GM18858 (cell line): ENCODE data around the gene CEP95.
"Not testable (repeated sequence)": the region's sequence is repeated elsewhere in the genome, so short reads cannot be mapped to it uniquely, and the experiment has no call there.

Experiments used
- ATAC-seq: cut with Tn5 transposase; IDR thresholded peaks from one replicate; pipeline ENCODE4 v1.9.1; 2021; ENCODE audit not compliant: unreplicated experiment

CEP95 gene

GRCh38 chr17:64506576-64507412 lies at the start of gene CEP95:
TSS of gene CEP95 (plus strand) at chr17:64506977. CDS start at chr17:64507098, 121 bp downstream.
- ATAC-seq = peak; percentile 34

DNA sequence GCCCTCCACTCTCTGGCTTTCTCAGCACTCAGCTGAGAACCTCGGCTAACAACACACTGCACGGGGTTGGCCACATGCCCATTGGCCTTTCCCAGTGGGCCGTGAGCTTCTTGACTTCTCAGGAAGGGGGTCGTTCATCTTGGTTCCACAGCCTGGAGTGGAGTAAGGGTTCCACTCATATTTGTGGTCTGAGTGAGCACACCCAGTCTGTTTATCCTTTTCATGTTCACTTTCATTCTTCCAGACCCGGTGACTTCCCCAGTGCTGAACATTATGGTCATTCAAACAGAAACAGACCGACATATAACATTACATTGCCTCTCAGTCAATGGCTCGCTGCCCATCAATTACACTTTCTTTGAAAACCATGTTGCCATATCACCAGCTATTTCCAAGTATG lies 49.6 kb upstream of the CEP95 start:
- no peak for ATAC-seq

GRCh38 chr17:64458756-64459155 lies 48.0 kb upstream of the CEP95 start:
- no peak for ATAC-seq

GRCh38 chr17:64459284-64459747 lies 47.5 kb upstream of the CEP95 start:
- no peak for ATAC-seq

DNA sequence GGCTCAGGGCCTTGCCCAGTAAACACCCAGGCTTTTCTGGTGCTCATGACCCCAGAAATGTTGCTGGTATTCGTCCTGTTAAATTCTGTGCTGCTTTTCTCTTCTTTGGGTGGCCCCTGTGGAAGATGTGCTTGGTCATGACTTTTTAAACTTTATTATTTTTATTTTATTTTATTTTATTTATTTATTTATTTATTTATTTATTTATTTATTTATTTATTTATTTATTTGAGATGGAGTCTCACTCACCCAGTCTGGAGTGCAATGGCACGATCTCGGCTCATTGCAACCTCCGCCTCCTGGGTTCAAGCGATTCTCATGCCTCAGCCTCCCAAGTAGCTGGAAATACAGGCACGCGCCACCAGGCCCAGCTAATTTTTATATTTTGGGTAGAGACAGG lies 47.0 kb upstream of the CEP95 start:
- ATAC-seq = not testable (repeated sequence)

GRCh38 chr17:64460955-64461354 lies 45.8 kb upstream of the CEP95 start:
- ATAC-seq = no peak

DNA sequence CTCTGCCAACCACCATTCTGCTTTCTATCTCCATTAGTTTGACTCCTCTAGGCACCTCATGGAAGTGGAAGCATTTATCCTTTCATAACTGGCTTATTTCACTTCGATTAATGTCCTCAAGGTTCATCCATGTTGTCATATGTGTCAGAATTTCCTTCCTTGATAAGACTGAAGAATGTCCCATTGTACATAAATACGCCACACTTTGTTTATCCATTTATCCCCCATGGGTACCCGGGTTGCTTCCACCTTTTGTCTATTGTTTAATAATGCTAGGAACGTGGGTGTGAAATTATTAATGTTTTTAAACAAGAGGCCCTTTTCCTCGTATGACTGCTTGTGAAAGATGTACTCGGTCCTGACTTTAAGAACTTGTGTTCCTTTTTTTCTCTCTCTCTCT lies 45.0 kb upstream of the CEP95 start:
- no peak for ATAC-seq

- no peak for ATAC-seq
Measured at GRCh38 chr17:64466019-64466735, 40.6 kb upstream of the CEP95 start.

- ATAC-seq = not testable (repeated sequence)
Measured at GRCh38 chr17:64466834-64467233, 39.9 kb upstream of the CEP95 start.

DNA sequence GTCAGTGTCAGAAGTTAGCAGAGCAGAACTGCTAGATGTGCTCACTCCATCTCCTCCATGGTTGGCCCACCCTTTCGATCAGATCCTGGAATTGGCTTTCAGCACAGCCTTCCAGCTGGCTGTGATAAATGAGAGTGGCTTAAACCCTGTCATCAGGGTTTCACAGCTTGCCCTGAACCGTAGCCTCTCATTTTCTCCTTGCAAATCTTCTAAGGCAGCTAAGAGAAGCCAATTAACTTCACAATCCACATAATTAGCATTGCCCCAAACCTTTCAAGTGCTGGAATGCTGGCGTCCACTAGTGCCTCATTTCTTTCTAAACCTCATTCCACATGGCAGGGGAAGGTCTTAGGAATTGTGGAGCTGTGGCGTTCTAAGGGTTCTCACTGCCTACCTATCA lies 36.2 kb upstream of the CEP95 start:
- no peak for ATAC-seq

- no peak for ATAC-seq
Measured at GRCh38 chr17:64471440-64471839, 35.3 kb upstream of the CEP95 start.

- no peak for ATAC-seq
Measured at GRCh38 chr17:64472564-64472963, 34.2 kb upstream of the CEP95 start.

- ATAC-seq = no peak
Measured at GRCh38 chr17:64477849-64478248, 28.9 kb upstream of the CEP95 start.

DNA sequence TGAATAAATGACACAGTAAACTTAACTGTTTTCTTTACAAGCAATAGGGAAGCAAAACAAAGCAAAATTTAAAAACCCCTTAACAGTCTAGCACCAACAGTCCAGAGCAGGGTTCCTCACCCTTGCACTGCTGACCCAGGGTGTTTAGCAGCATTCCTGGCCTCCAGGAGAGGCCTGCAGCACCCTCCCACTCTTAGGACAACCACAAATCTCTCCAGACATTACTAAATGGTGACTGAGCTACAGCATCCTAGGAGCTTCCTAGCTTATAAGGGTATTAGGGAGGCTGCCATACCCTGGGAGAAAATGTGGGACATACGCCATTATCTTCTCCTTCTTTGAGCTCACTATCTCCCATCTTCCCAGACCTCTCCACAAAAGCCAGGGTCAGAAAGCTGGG lies 25.8 kb upstream of the CEP95 start:
- ATAC-seq = no peak

DNA sequence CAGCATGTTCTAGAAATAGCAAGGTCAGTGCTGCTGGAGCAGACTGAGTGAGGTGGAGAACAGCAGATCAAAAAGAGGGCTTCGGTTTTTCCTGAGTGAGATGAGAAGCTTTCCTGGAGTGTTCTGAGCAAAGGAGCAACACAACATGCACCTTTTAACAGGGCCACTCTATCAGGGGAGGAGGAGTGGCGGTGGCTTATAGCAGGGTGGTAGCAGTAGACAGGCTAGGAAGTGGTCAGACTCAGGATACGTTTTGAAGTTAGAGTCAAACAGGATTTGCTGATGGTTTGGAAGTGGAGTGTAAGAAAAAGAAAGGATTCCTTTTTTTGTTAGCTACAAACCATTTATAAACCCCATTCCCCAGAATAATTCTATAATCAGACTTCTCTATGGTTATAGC lies 22.4 kb upstream of the CEP95 start:
- ATAC-seq = no peak

- ATAC-seq = no peak
Measured at GRCh38 chr17:64488301-64488700, 18.5 kb upstream of the CEP95 start.

DNA sequence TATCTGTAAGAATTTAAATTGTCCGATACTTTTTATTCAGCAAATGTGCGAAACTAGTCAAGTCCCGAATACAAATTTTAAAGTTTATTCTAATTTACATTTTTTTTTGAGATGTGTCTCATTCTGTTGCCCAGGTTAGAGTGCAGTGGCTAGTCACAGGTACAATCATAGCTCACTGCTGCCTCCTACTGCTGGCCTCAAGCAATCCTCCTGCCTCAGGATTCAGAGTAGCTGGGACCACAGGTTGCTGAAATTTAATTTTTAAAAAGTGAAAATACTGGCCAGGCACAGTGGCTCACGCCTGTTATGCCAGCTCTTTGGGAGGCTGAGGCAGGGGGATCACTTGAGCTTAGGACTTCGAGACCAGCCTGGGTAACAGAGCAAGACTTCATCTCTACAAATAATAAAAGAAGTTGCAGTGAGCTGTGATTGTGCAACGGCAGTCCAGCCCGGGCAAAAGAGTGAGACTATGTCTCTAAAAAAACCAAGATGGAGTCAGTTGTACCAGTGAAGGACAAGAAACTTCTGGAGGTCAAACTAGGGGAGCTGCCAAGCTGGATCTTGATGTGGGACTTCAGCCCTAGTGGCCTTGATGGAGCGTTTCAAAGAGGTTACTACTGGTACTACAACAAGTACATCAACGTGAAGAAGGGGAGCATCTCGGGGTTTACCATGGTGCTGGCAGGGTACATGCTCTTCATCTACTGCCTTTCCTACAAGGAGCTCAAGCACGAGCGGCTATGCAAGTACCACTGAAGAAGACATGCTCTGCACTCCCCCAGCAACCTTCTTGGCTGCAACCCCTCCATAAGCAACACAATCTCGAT lies 15.5 kb upstream of the CEP95 start:
- ATAC-seq = no peak

DNA sequence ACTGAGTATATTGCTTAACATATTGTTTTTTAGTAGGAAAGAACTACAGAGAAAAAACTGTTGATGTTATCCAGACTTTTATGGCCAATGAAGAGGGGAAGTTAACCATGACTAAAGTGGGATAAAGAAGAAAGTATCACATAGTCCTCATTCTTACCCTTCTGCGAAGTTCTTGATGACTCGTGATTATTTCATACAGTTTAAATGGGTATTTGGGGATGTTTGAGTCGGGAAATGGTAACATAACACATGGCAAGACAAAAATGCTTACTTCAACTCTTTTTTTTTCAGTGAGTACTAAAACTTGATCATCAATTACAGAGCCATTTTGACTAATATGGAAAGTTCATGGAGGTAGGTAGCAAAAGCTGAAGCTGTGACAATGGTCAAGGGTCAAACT lies 14.8 kb upstream of the CEP95 start:
- ATAC-seq = no peak

DNA sequence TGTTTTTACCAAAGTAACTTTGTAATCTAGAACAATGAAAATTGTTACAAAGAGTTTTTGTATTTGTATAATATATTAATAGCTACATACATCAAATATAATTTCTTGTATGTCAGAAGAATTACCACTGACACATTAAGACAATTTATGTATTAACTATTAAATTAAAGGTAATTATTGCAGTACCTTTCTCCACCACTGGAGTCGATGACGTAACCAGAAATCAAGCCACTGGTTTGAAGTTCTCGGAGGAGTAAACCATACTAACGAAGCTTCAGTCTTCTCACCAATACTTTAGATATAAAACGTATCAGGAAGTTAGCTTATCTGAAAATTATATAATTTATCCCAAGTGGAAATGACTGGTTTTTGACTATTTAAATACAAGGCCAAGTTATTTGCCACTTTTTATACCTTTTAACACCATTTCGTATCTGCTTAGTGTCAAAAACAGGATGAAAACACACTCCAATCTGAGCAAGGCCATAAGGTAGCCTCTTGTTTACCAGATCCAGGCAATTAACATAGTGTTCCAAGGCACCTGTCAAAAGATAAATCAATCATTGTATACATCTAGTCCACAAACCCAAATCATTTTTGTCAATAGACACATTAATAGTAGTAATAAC lies 14.2 kb upstream of the CEP95 start:
- no peak for ATAC-seq

DNA sequence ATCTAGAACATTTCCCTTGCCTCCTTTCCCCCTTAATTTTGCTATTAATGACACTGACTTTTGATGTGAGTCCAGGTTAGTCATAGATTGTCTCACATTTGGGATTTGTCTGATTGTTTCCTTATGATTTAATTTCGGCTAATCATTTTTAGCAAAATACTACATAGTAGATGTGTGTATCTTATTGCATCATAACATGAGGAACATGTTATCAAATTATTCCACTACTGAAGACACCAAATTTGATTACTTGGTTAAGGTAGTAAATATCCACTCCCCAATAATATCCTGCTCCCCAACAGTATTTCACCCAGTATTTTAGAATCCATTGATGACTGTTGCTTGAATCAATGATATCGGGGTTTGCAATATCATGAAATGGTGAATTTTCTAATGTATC lies 12.7 kb upstream of the CEP95 start:
- ATAC-seq = no peak

DNA sequence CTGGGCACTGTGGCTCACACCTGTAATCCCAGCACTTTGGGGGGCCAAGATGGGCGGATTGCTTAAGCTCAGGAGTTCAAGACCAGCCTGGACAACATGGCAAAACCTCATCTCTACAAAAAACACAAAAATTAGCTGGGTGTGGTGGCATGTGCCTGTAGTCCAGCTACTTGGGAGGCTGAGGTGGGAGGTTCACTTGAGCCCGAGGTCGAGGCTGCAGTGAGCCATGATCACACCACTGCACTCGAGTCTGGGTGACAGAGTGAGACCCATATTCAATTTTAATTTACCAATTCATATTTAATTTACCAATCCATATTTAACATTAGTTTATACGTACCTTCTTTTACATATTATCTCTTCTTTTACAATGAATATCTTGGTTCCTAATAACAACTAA lies 11.5 kb upstream of the CEP95 start:
- ATAC-seq = not testable (repeated sequence)
